ENCODE results near the gene UACA. TPM values are rescaled to one million over a fixed set of nuclear protein-coding genes. Genes with fewer than 3 reads are reported as not detected.

Gene UACA
- total and polyA plus RNA-seq, 9 of the 15 experiments (the other 6 are each of a cell fraction or from before 2014, with no cell fraction given): 0.06 to 0.33 (median 0.15) TPM; not detected in 5

GRCh38 chr15:70690021-70690420 is 73.3 kb downstream of the UACA start:
- Histone ChIP-seq H3K4me2 (ENCODE audit: insufficient read depth, low read length) (no peak overlapping the region), H2AFZ (ENCODE audit: low read depth, low read length) (no peak overlapping the region), H3K36me3 (ENCODE audit: control insufficient read depth, insufficient read depth, low read length) (no peaks in the 10 kb centered on the region), H4K20me1 (replicated peaks; ENCODE audit: control insufficient read depth, insufficient read depth, low read length) (no peaks in the 10 kb centered on the region), H3K27me3 (ENCODE audit: control insufficient read depth in 2 of 2, insufficient read depth in 2 of 2, low read length in 2 of 2) (no peaks in the 10 kb centered on the region), H3K79me2 (ENCODE audit: control insufficient read depth, insufficient read depth, low read length) (no peaks in the 10 kb centered on the region), H3K9me1 (ENCODE audit: control insufficient read depth, insufficient read depth, low read length) (no peaks in the 10 kb centered on the region), H3K9ac (ENCODE audit: insufficient read depth in 1 of 2, low read depth in 2 of 2, low read length in 2 of 2) (no peak overlapping the region), H3K9me3 (replicated peaks; ENCODE audit: control insufficient read depth, insufficient read depth, low read depth, low read length) (no peaks in the 10 kb centered on the region), H3K27ac (ENCODE audit: extremely low read depth, low read depth, low read length) (no peak overlapping the region), H3K4me1 (replicated peaks in 1 of 2; ENCODE audit: control insufficient read depth in 2 of 2, insufficient read depth in 2 of 2, low read length in 2 of 2) (no peaks in the 10 kb centered on the region), H3K4me3 (no peak overlapping the region)
- ChIA-PET POLR2A (no interaction called here), CTCF (ENCODE audit: low intra/inter-chr PET ratio) (no interaction called here)
- TF ChIP-seq HNRNPLL (IDR thresholded peaks at IDR 0.05; ENCODE audit: low read depth, low read length, poor library complexity, severe bottlenecking) (no peak), KDM2B (CRISPR knock-in tag; IDR thresholded peaks at IDR 0.05) (no peak), HEY1 (CRISPR knock-in tag; IDR thresholded peaks at IDR 0.05; ENCODE audit: borderline replicate concordance) (no peak)
- FAIRE-seq (no peak), ATAC-seq (no peak), DNase-seq (ENCODE audit: extremely low read depth in 1 of 4, low spot score in 3 of 4) (no peak)
- no TSS peak for BruUV-seq (replicated peaks)
- intact Hi-C loops (cut with micrococcal nuclease) (no loop called here), in situ Hi-C loops (cut with MboI) (no loop called here)
- WGBS (ENCODE audit: insufficient coverage, low coverage, missing lambda C conversion rate): 0% methylated on average over 1 of the region's 2 CpGs

GRCh38 chr15:70687482-70687881 is 75.9 kb downstream of the UACA start:
- H4K20me1 ChIP-seq (replicated peaks; ENCODE audit: control insufficient read depth, insufficient read depth, low read length): no peaks in the 10 kb centered on the region
- no peaks in the 10 kb centered on the region for H3K36me3 ChIP-seq (ENCODE audit: control insufficient read depth, insufficient read depth, low read length)
- ChIA-PET CTCF (ENCODE audit: low intra/inter-chr PET ratio) (no interaction called here), POLR2A (interaction anchor here (1.2 kb wide), 1 partner anchor 546 kb away, joined by 3 read pairs; no protein-coding TSS in a partner anchor)
- no peak overlapping the region for H3K4me2 ChIP-seq (ENCODE audit: insufficient read depth, low read length)
- no peaks in the 10 kb centered on the region for H3K27me3 ChIP-seq (ENCODE audit: control insufficient read depth in 2 of 2, insufficient read depth in 2 of 2, low read length in 2 of 2)
- no peak overlapping the region for H2AFZ ChIP-seq (ENCODE audit: low read depth, low read length)
- in situ Hi-C loops (cut with MboI) (no loop called here), intact Hi-C loops (cut with micrococcal nuclease) (no loop called here)
- no peaks in the 10 kb centered on the region for H3K9me3 ChIP-seq (replicated peaks; ENCODE audit: control insufficient read depth, insufficient read depth, low read depth, low read length)
- BruUV-seq (replicated peaks): no TSS peak
- H3K9me1 ChIP-seq (ENCODE audit: control insufficient read depth, insufficient read depth, low read length): no peaks in the 10 kb centered on the region
- H3K9ac ChIP-seq (ENCODE audit: insufficient read depth in 1 of 2, low read depth in 2 of 2, low read length in 2 of 2): no peak overlapping the region
- FAIRE-seq (no peak), DNase-seq (ENCODE audit: extremely low read depth in 1 of 4, low spot score in 3 of 4) (no peak), ATAC-seq (no peak)
- TF ChIP-seq ZNF766 (CRISPR knock-in tag; conservative IDR thresholded peaks at IDR 0.05) (no peak), HMGXB4 (CRISPR knock-in tag; IDR thresholded peaks at IDR 0.05) (no peak), EHMT2 (IDR thresholded peaks at IDR 0.05) (no peak), ZSCAN29 (IDR thresholded peaks at IDR 0.05) (no peak), ZBTB26 (CRISPR knock-in tag; IDR thresholded peaks at IDR 0.05) (no peak)
- WGBS (ENCODE audit: insufficient coverage, low coverage, missing lambda C conversion rate): 4% methylated on average over 3 of the region's 3 CpGs
- no peak overlapping the region for H3K27ac ChIP-seq (ENCODE audit: extremely low read depth, low read depth, low read length)
- no peaks in the 10 kb centered on the region for H3K79me2 ChIP-seq (ENCODE audit: control insufficient read depth, insufficient read depth, low read length)
- no peak overlapping the region for H3K4me3 ChIP-seq
- no peaks in the 10 kb centered on the region for H3K4me1 ChIP-seq (replicated peaks in 1 of 2; ENCODE audit: control insufficient read depth in 2 of 2, insufficient read depth in 2 of 2, low read length in 2 of 2)

Measured in K562 (cell line).